T-helper 1 cell treated with Interleukin-12 subunit alpha and Interleukin-12 subunit beta and Interleukin-4 antibody, amounts not matched to agents 30 ng/mL and 1 ng/mL, for 36 hours (primary cell): ENCODE data around the gene CCDC28A. TPM values are rescaled to one million over a fixed set of nuclear protein-coding genes. Genes with fewer than 3 reads are reported as not detected.

ENCODE experiments used
- intact Hi-C: fragments of 100-400 bp; cut with micrococcal nuclease; formaldehyde crosslinking; loops from one replicate; pipeline ENCODE4 v1.15.1; 2024
- total RNA-seq: library from RNA; stranded (reverse); gene quantifications from 2 replicates; pipeline ENCODE4 v1.2.3, GENCODE V29; 2022

Gene CCDC28A
- total RNA-seq, 1 donor from 2014 or later, result 22.1 TPM

DNA sequence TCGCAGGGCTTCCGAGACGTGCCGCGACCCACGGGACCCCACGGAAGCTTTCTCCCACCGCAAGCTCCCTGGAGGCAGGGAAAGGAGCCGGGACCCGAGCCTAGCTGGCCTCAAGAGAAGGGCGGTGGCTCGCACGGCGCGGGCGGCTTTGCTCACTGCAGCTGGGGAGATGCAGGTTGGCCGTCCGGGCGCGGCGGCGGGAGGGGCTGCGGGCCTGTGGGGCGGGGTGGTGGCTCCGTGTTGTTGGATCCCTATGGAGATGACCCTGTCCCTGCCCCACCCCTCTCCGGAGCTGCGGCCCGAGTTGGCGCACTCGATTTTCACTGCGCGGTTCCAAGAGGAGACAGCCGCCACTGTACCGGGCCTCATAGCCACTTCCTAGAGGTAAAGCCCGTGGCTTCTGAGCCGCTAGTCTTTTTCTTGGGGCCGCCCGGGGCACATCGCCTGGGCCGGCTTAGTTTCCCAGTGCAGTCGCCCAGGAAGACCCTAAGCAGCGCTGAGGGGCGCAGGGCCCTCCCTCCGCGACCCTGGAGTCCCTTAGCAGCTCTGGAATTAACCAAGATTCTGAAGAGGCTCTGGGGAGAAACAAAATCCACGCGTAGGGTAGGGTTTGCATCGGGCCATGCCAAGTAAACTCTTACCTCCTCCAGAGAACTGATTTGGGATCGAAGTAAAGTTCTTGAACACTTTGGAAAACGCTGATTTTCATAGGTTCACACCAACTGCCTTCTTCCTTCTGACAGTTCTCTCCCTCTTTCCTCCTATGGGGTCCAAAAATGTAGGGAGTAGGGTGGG lies 22.4 kb downstream of the CCDC28A start, which contains the start of gene ECT2L:
Gene ECT2L, plus strand, starts transcription at position 279 of the 795 bp plus-strand sequence. CDS start 17,188 bp downstream, outside the sequence.
- intact Hi-C loops, result no loop called here

DNA sequence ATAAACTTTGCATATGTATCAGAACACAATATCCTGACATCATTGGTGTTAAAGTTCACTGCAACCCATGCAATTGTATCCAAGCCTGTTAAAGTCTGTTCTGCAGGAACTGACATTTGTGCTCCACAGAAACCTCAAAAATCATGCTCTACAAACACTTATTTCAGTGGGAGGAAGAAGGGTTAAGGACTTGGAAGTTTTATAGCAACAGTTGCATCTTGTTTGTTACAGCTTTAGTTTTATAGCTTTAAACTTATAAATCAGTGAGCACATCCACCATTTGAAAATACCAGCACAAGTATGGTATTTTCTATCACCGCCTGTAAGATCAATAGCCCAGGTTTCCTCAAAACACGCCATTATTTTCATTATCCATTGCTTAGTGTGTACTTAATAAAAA lies 23.2 kb downstream of the CCDC28A start:
- intact Hi-C loops, result no loop called here

DNA sequence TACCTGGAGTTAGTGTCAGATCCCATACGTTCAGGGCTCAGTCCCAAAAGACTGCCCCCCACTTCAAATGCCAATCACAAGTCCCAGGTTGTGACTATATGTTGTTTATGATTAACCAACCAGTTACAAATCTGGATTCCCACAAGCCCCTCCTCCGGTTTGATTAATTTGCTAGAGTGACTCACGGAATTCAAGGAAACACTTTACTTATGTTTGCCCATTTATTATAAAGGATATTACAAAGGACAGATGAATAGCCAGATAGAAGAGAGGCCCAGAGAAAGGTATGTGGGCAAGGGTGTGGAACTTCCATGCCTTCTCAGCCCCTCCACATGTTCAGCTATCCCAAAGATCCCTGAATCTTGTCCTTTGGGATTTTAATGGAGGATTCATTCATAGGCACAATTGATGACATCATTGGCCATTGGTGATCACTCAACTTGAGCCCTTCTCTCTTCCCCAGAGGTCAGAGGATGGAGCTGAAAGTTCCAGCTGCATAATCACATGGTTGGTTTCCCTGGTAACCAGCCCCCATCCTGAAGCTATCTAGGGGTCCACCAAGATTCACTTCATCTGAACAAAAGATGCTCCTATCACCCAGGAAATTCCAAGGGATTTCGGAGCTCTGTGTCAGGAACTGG lies 24.4 kb downstream of the CCDC28A start:
- intact Hi-C loops, result no loop called here

DNA sequence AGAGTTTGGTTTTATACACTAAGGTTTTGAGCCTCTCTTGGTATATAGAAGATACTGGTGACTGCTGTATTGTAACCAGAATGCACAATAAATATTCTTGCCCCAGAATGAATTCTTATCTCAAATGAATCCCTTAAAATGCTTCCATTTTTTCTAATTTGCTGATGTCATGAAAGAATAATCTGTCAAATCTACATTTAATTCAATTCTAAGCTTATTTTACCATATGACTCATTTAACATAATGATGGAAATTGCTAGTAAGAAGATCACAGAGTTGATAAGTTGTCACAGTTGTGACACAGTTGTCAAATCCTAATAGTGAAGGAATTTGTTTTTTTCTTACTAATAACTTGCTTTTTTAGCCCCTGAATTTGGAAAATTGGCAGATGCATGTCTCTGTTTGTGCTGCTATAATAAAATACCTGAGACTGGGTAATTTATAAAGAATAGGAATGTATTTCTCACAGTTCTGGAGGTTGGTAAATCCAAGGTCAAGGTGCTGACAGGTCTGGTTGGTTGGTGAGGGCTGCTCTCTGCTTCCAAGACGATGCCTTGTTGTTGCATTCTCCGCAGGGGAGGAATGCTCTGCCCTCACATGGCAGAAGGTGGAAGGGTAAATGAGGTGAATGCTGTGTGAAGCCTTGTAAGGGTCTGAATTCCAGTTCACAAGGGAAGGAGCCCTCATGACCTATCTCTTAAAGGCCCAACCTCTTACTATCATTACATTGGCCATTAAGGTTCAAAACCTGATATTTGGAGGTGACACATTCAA lies 27.0 kb downstream of the CCDC28A start:
- intact Hi-C loops, result no loop called here

DNA sequence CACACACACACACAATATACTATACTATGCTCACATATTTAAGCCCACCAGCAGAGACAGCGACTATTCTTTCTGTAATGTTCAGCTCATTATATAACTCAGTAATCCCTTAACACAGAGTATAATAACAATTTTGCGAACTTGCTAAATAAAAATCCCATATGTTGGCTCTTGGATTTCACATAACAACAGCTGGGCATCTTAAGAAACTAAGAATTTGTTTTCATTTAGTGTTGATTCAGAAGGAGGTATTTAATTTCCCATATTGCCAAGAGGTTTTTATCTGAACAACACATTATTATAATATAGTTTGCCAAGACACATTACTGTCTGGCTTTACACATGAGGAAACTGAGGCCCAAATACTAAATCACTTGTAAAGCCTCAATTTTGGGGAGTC lies 29.8 kb downstream of the CCDC28A start:
- intact Hi-C loops, result no loop called here

DNA sequence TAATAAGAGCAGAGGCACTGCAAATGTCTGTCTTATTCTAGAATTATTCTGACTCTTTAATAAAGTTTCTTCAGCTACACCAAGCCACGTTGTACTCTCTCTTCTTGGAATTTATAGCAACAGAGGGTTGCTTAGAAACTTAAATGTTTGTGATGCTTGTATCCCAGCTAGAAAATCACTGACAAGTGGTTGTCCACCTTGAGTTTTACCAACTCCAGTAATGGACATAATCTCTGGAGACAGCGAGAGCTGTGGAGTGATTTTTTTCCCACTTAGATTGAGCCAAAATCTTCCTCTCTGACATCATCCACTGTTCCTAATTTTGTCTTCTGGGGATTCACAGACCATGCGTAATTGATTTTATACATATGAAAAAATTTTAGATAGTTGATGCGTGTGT lies 30.3 kb downstream of the CCDC28A start:
- intact Hi-C loops, result no loop called here

DNA sequence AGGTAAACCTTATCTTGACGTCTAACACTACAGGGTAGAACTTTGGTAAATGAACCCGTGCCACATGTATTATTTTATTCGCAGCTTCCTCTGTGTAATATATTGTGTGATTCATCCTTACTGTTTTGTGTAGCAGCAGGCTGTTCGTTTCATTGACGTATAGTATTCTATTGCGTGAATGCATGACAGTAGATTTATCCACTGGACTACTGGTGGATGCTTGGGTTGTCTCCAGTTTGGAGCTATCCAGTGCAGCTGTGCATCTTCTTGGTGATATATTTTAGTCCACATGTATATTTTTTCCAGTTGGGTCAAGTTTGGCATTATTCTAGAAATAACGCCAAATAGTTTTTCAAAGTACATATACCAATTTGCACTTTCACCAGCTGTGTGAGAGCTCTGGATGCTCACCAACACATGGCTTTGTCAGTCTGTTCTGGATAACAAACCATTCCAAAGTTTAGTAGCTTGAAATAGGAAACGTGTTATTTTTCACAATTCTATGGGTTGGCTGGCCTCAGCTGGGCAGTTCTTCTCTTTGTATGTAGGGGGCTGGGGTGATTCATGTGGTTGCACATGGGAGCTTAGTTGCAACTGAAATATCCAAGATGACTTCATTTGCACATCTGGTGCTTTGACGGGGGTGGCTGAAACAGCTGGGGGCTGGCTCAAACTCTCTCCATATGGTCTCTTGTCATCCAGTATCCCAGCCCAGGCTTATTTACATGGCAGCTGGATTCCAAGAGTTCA lies 31.6 kb downstream of the CCDC28A start:
- intact Hi-C loops, result no loop called here

DNA sequence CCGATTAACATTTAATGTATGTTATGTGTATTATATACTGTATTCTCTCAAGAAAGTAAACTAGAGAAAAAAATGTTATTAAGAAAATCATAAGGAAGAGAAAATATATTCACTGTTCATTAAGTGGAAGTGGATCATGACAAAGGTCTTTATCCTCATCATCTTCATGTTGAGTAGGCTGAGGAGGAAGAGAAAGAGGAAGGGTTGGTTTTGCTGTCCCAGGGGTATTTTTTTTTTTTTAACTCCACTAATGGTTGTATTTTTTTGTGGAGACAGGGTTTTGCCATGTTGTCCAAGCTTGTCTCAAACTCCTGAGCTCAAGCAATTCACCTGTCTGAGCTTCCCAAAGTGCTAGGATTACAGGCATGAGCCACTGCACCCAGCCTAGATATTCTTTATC lies 33.3 kb downstream of the CCDC28A start:
- intact Hi-C loops, result no loop called here

DNA sequence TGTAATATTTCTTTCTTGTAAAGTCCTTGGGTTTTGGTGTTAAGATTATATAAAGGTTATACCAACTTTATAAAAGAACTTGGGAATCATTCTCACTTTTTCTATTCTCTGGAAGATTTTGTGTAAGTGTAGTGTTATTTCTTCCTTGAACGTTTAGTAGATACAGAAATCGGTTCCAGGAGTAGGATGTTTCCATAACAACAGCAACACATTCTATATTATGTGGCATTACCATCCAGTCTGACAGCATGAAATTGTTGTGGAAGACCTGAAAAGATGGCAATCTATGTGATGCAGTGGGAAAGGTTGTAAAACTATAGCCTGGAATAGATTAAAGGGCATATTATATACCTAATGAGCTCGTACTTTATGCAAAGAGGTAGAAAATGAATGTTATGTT lies 36.1 kb downstream of the CCDC28A start:
- intact Hi-C loops, result loop anchor here (5.0 kb wide), 1 partner anchor 83 kb away; no protein-coding TSS in a partner anchor

DNA sequence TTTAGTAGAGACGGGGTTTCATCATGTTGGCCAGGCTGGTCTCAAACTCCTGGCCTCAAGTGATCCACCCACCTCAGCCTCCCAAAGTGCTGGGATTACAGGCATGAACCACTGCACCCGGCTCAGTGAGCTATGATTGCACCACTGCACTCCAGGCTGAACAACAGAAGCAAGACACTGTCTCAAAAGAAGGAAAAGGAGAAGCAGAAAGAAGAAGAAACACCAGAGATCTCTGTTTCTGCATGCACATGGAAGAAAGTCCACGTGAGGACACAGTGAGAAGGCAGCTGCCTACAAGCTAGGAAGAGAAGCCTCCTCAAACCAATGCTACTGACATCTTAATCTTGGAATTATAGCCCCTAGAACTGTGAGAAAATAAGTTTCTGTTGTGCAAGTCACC lies 38.3 kb downstream of the CCDC28A start:
- intact Hi-C loops, result loop anchor here (5.0 kb wide), 1 partner anchor 80 kb away; no protein-coding TSS in a partner anchor

DNA sequence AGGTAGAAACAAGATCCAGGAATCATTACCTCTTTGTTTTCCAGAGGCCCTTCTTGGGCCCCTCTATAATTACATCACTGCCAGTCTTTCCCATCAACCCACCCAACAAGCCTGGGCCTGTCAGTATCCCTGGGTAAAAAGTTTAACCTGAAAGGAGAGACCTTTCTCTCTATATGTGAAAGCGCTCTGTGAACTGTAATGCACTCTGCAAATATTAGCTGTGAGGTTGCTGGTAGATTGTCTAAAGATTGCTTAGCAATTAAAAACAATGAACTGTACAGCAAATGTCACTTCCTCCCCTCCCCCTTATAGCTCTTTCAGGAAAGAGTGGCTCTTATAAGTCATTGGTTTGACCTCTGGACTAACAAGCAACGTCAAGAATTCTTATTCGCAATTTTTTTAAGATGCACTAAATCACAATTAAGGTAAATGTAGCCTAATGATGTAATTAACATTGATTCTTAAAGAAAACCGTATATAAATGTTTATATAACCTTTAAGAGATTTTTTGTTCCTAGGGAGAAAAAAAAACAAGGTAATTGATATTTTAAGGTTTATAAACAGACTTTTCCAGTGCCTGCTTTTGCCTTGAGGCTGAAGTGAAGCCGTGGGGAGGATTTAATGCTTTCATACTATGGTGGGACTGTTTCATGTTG lies 40.7 kb downstream of the CCDC28A start:
- intact Hi-C loops, result loop anchor here (5.0 kb wide), 1 partner anchor 78 kb away; no protein-coding TSS in a partner anchor

DNA sequence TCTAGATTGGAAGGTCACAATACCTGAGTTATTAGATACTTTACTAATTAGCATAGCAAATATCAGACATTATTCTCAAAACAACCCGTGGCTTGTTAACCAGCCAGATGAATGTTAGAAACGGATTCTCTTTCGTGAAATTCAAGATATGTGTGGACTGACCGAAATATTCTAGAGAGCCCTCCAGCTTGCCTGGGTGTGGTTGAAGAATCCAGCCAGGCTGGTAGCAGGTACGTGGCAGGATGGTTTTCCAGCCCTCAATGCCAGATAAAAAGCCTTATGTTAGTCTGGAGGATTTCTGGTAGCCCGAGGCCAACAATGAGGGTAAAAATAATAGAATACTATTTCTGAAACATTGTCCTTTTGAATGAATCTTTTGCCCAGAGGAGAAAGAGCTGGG lies 41.7 kb downstream of the CCDC28A start:
- intact Hi-C loops, result loop anchor here (5.0 kb wide), 1 partner anchor 347 kb away; no protein-coding TSS in a partner anchor

DNA sequence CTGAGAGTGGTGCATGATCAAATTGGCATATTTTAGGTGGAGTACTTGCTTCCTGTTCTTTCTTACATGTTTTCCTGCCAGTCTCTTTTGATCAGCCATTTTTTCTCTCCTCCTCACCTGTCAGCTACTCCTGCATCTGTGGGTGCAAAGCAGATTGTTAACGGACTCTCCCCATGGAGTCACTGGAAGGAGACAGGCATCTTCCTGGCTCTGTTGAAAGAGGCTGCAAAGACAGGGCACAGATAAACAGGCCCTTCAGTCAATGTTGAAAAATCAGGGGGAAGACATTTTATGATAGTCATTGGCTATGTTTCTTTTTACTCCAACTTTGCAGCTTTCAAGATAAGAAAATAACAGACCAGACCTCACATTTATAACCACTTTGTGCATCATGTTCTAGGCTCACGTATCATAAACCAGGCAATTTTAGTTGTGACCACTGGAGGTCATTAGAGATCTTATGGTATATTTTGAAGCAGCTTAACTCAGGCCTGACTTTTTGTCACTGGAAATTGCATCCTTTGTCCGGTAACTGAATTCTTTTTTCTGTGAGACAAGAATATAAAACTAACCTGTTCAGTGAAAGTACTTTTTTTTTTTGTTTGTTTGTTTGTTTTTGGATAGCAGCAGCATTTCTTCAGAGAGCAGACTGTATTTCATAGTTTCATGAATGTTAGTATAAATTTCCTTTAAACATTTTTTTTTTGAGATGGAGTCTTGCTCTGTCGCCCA lies 42.4 kb downstream of the CCDC28A start:
- intact Hi-C loops, result loop anchor here (1.0 to 5.0 kb wide), 8 partner anchors 43 to 548 kb away; partner anchors contain the start of genes ABRACL, CCDC28A and REPS1

DNA sequence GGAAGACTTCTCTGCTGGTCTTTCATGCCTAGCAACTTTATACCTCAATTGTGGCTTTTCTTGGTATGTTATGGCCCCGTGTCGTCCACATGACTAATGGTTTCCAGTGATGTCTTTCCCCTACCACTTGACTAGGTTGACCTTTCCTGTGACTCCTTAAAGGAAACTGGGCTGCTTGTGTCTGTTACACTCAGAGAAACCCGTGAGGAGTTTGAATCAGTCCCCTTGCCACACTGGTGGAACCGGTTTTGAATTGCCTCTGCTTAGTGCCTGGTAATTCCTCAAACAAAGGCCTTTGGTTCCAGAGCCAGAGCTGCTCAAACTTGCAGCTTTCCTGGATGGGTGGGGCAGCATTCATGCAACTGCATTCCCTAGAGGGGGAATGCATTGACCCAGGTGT lies 44.2 kb downstream of the CCDC28A start:
- intact Hi-C loops, result loop anchor here (5.0 kb wide), 1 partner anchor 345 kb away; no protein-coding TSS in a partner anchor

DNA sequence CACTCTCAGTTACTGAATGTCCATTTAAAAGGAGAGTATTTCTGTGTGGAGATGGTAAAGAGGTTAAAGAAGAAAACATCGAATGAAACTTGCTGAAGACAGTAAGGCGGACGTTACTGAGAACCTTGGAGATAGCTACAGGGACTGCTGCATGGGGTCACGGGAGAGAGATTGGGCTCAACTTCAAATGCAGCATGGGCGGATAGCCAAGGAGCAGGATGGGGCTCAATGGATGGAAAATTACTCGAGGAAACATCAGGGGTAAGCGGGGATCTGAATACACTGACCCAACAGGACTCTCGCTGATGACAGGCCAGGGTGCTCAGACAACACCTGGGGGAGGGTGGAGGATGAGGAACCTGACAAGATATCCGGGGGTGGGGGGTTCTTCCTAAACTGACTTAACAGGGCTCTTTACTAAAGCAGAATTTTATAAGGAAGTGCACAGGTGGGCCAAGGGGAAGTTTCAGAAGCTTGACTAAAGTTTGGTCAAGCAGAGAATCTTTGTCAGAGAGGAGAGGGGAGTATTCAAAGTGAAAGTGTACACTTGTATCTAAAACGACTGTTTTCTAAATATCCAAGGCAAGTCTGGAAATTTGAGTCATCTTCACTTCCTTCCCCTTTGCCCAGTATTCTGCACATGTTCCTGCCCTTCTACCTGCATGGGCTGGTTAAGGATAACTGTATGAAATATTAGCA lies 45.1 kb downstream of the CCDC28A start:
- intact Hi-C loops, result loop anchor here (5.0 kb wide), 1 partner anchor 344 kb away; no protein-coding TSS in a partner anchor

DNA sequence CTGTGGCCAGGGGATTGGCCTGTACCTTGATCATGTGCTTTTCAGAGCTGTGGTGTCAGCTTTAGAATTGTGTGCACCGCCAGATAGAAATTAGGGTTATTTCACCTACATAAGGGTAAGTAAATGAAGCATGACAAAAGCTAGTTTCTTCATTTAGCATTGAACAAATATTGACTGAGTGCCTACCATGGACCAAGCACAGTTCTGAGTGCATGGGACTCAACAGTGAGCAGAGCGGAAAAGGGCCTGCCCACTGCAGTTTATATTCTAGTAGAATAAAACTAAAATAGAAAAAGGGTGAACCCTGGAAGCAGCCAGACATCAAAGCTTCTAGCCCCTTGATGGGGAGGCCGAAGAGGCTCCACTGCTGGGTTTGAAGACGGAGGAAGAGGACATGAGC lies 48.0 kb downstream of the CCDC28A start:
- intact Hi-C loops, result no loop called here

DNA sequence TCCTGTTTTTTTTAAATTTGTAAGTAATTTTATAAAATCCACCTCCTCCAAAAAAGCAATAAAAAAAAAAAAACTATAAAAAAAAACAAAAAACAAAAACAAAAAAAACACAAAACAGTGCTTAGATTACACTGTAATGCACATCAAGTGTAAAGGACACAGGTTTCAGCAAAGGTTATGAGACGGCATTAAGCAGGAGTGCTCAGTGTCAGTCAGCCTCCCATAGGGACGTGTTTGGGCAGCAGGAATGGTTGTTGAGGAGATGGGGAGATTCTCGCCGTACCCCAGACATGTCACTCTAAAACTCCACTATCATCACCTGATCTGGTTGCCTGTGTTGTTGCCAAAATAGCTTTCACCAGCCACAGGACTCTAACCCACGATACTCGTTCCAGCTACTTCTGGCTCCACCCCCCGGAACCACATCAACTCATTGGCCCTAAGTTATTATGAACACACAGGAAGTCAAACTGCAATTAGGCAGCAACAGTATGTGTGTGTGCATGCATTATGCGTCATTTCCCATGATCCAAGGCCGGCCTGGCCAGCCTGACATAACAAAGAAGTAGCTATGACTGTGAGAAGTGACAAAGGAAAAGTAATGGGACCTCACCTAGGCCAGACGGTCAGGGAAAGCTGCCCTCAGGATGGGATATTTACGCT lies 51.0 kb downstream of the CCDC28A start:
- intact Hi-C loops, result no loop called here

DNA sequence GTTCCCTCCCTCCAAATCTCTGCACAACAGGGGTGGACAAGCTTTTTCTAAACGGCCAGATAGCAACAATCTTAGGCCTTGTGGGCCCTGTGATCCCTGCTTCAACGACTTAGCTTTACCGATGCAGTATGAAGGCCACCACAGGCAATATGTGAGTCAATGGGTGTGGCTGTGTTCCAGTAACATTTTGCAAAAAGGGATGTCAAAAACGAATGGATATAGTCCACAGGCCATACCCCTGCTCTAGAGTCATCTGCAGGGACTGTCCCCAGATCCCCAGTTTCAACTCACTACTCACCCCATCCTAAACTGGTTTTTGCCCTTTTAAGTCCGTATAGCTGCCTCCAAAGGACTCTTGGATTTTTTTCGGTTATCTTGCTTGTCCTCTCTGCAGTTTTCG lies 56.7 kb downstream of the CCDC28A start:
- intact Hi-C loops, result no loop called here
